Measurements from ENCODE around the gene TRPC4AP.

The TRPC4AP gene

GRCh38 chr20:34996243-34997028, 96.2 kb downstream of the TRPC4AP start:
- Histone ChIP-seq H3K4me1 (ENCODE audit: control insufficient read depth in 1 of 2, insufficient read depth in 1 of 2, low read depth in 1 of 2, low read length in 1 of 2) (no peaks in the 10 kb centered on the region), H3K9me3 (no peaks in the 10 kb centered on the region), H3K36me3 (peaks cover 96% of the 10 kb centered on the region), H3K27ac (no peak overlapping the region), H3K4me3 (ENCODE audit: low read depth in 1 of 2, low read length in 1 of 2) (no peak overlapping the region), H3K27me3 (no peaks in the 10 kb centered on the region)
- TF ChIP-seq CTCF (IDR thresholded peaks at IDR 0.05) = no peak

- H3K4me3 ChIP-seq (ENCODE audit: low read depth in 1 of 2, low read length in 1 of 2) = no peak overlapping the region
- peaks cover 96% of the 10 kb centered on the region for H3K36me3 ChIP-seq
- H3K27me3 ChIP-seq = no peaks in the 10 kb centered on the region
- H3K27ac ChIP-seq = no peak overlapping the region
- no peak for TF ChIP-seq CTCF (IDR thresholded peaks at IDR 0.05)
- H3K9me3 ChIP-seq = no peaks in the 10 kb centered on the region
- no peaks in the 10 kb centered on the region for H3K4me1 ChIP-seq (ENCODE audit: control insufficient read depth in 1 of 2, insufficient read depth in 1 of 2, low read depth in 1 of 2, low read length in 1 of 2)
Observed at GRCh38 chr20:34995696-34996095, 96.9 kb downstream of the TRPC4AP start.

GRCh38 chr20:34995192-34995591, 97.4 kb downstream of the TRPC4AP start:
- Histone ChIP-seq H3K36me3 (peaks cover 96% of the 10 kb centered on the region), H3K4me3 (ENCODE audit: low read depth in 1 of 2, low read length in 1 of 2) (no peak overlapping the region), H3K4me1 (ENCODE audit: control insufficient read depth in 1 of 2, insufficient read depth in 1 of 2, low read depth in 1 of 2, low read length in 1 of 2) (no peaks in the 10 kb centered on the region), H3K27me3 (no peaks in the 10 kb centered on the region), H3K27ac (no peak overlapping the region), H3K9me3 (no peaks in the 10 kb centered on the region)
- no peak for TF ChIP-seq CTCF (IDR thresholded peaks at IDR 0.05)

GRCh38 chr20:34994509-34995131, 98.0 kb downstream of the TRPC4AP start:
- H3K27ac ChIP-seq = no peak overlapping the region
- H3K36me3 ChIP-seq = peaks cover 91% of the 10 kb centered on the region
- no peak overlapping the region for H3K4me3 ChIP-seq (ENCODE audit: low read depth in 1 of 2, low read length in 1 of 2)
- no peak for TF ChIP-seq CTCF (IDR thresholded peaks at IDR 0.05)
- no peaks in the 10 kb centered on the region for H3K27me3 ChIP-seq
- no peaks in the 10 kb centered on the region for H3K4me1 ChIP-seq (ENCODE audit: control insufficient read depth in 1 of 2, insufficient read depth in 1 of 2, low read depth in 1 of 2, low read length in 1 of 2)
- no peaks in the 10 kb centered on the region for H3K9me3 ChIP-seq

- Histone ChIP-seq H3K27me3 (no peaks in the 10 kb centered on the region), H3K9me3 (no peaks in the 10 kb centered on the region), H3K4me1 (ENCODE audit: control insufficient read depth in 1 of 2, insufficient read depth in 1 of 2, low read depth in 1 of 2, low read length in 1 of 2) (no peaks in the 10 kb centered on the region), H3K36me3 (peaks cover 89% of the 10 kb centered on the region), H3K27ac (no peak overlapping the region), H3K4me3 (ENCODE audit: low read depth in 1 of 2, low read length in 1 of 2) (no peak overlapping the region)
- TF ChIP-seq CTCF (IDR thresholded peaks at IDR 0.05) = no peak
Observed at GRCh38 chr20:34993941-34994508, 98.6 kb downstream of the TRPC4AP start.
